ENCODE data around the gene CTIF.

CTIF gene

GRCh38 chr18:48612511-48612910 is 73.7 kb downstream of the CTIF start:
- no peak for DNase-seq
- in situ Hi-C loops (cut with HindIII; ENCODE audit: low pct_ligation_motif_present, low sequenced_read_pairs): no loop called here

DNA sequence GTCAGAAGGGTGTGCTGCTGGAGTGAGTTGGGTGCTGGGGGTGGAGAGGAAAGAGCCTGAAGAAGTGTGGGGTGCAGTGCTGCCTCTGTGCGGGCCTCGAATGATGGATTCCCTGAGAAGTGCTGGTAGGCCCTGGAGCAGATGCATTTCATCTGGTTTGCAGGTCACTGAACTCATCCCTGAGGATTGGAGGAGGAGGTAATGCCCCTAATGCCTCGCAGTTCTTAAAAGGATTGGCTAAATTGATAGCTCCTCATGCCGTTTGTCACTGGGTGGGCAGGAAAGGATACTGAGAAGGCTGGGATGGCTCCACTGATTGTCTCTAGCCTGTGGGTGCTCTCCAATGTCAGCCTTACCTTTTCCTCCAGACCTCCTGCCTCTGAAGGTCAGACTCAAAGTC is 74.1 kb downstream of the CTIF start:
- in situ Hi-C loops (cut with HindIII; ENCODE audit: low pct_ligation_motif_present, low sequenced_read_pairs): no loop called here
- Histone ChIP-seq H3K4me3 (ENCODE audit: low read depth, low read length) (no peak overlapping the region), H3K27ac (no peak overlapping the region), H3K27me3 (replicated peaks) (no peaks in the 10 kb centered on the region), H3K36me3 (replicated peaks) (no peaks in the 10 kb centered on the region)
- no peak for TF ChIP-seq CTCF (IDR thresholded peaks at IDR 0.05; ENCODE audit: low read depth, low read length, missing control alignments)
- DNase-seq: no peak

More at GRCh38 chr18:48612511-48612910, 73.7 kb downstream of the CTIF start:
- Histone ChIP-seq H3K4me3 (ENCODE audit: low read depth, low read length) (no peak overlapping the region), H3K27me3 (replicated peaks) (no peaks in the 10 kb centered on the region), H3K36me3 (replicated peaks) (no peaks in the 10 kb centered on the region), H3K27ac (no peak overlapping the region)
- no peak for TF ChIP-seq CTCF (IDR thresholded peaks at IDR 0.05; ENCODE audit: low read depth, low read length, missing control alignments)

GRCh38 chr18:48613589-48614404 is 75.0 kb downstream of the CTIF start:
- in situ Hi-C loops (cut with HindIII; ENCODE audit: low pct_ligation_motif_present, low sequenced_read_pairs): no loop called here
- H3K27me3 ChIP-seq (replicated peaks): no peaks in the 10 kb centered on the region
- H3K36me3 ChIP-seq (replicated peaks): no peaks in the 10 kb centered on the region
- no peak for TF ChIP-seq CTCF (IDR thresholded peaks at IDR 0.05; ENCODE audit: low read depth, low read length, missing control alignments)
- DNase-seq: no peak
- H3K27ac ChIP-seq: no peak overlapping the region
- no peak overlapping the region for H3K4me3 ChIP-seq (ENCODE audit: low read depth, low read length)

DNA sequence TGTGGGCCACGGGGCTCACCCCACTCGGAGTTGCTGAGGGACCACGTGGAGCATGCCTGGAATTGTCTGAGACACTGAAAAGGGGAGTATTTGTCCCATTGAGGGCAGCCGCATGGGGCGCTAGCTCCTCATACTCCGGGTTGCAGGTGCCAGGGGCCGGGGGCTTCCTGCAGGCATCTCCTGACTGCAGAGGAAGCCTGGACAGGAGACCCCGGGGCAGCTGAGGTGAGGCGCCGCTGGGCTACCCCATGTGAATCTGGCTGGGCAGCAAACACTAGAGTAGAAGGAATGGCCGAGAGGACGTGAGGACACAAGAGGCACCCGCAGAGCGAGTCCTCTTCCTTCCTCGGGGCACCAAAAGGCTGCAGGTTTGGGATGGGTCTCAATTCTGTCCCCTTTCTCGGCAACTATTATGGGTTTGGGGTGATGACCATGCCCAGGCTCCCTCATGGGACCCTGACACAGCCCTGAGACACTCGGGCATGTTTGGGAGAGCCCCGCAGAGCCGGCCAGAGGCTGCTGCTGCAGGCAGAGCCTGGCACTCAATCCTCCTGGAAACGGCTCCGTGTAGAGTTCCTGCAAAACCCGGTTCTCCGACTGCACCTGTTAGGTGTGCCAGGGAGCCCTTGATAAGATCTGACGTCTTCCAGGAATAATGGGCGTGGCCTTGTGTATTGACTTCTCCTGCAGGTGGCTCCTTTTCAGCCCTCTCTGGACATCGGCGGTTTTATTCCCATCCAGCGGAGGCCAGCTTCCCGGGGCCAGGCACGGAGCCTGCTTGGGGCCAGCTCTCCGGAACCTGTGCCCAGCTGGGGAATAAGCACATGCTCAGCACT is 77.0 kb downstream of the CTIF start:
- H3K36me3 ChIP-seq (replicated peaks): peaks cover 10% of the 10 kb centered on the region

More for the DNA sequence above, 77.0 kb downstream of the CTIF start:
- no peaks in the 10 kb centered on the region for H3K27me3 ChIP-seq (replicated peaks)
- H3K4me3 ChIP-seq (ENCODE audit: low read depth, low read length): no peak overlapping the region
- TF ChIP-seq CTCF (IDR thresholded peaks at IDR 0.05; ENCODE audit: low read depth, low read length, missing control alignments): no peak
- in situ Hi-C loops (cut with HindIII; ENCODE audit: low pct_ligation_motif_present, low sequenced_read_pairs): no loop called here
- no peak overlapping the region for H3K27ac ChIP-seq
- DNase-seq: no peak

Measured in brain microvascular endothelial cell (primary cell).